NCI-H187 (cell line): ENCODE measurements around the gene CSGALNACT2.

Experiments used
- DNase-seq, 2 experiments: peaks; one replicate each; lab custom pipeline; 2025; lab: John Stamatoyannopoulos, UW

CSGALNACT2 gene

GRCh38 chr10:43113201-43114087 is 24.8 kb upstream of the CSGALNACT2 start:
- DNase-seq, result no peak

GRCh38 chr10:43114088-43114742 is 24.0 kb upstream of the CSGALNACT2 start:
- DNase-seq, result no peak

- no peak for DNase-seq
Measured at GRCh38 chr10:43114743-43115611, 23.3 kb upstream of the CSGALNACT2 start.

- DNase-seq, result no peak
Measured at GRCh38 chr10:43115881-43116595, 22.2 kb upstream of the CSGALNACT2 start.

- no peak for DNase-seq
Measured at GRCh38 chr10:43116596-43116995, 21.6 kb upstream of the CSGALNACT2 start.

- no peak for DNase-seq
Measured at GRCh38 chr10:43117031-43117776, 21.0 kb upstream of the CSGALNACT2 start.

GRCh38 chr10:43117777-43118583 is 20.3 kb upstream of the CSGALNACT2 start:
- DNase-seq, result no peak

- DNase-seq, result no peak
Measured at GRCh38 chr10:43118631-43119415, 19.4 kb upstream of the CSGALNACT2 start.

GRCh38 chr10:43119416-43120115 is 18.7 kb upstream of the CSGALNACT2 start:
- no peak for DNase-seq

- no peak for DNase-seq
Measured at GRCh38 chr10:43120116-43120928, 17.9 kb upstream of the CSGALNACT2 start.

- no peak for DNase-seq
Measured at GRCh38 chr10:43120929-43121314, 17.3 kb upstream of the CSGALNACT2 start.

GRCh38 chr10:43121444-43121843 is 16.8 kb upstream of the CSGALNACT2 start:
- no peak for DNase-seq

- DNase-seq, result no peak
Measured at GRCh38 chr10:43122096-43122495, 16.1 kb upstream of the CSGALNACT2 start.

GRCh38 chr10:43122826-43123225 is 15.4 kb upstream of the CSGALNACT2 start:
- no peak for DNase-seq

- no peak for DNase-seq
Measured at GRCh38 chr10:43123361-43124093, 14.7 kb upstream of the CSGALNACT2 start.

GRCh38 chr10:43124094-43124521 is 14.1 kb upstream of the CSGALNACT2 start:
- no peak for DNase-seq
